IPS-15b (cell line): Measurements from ENCODE around the gene AP1M1.
"Not testable (repeated sequence)": the region's sequence is repeated elsewhere in the genome, so short reads cannot be mapped to it uniquely, and the experiment has no call there.

Experiments
- H3K27me3 ChIP-seq: one replicate; pipeline ENCODE4 v1.6.1; 2013; ENCODE audit warnings: low read length; ENCODE audit not compliant: control insufficient read depth, insufficient read depth
- H3K36me3 ChIP-seq: one replicate; pipeline ENCODE4 v1.6.1; 2013; ENCODE audit warnings: low read length; ENCODE audit not compliant: control insufficient read depth, insufficient read depth
- H3K4me1 ChIP-seq: one replicate; pipeline ENCODE4 v1.6.1; 2013; ENCODE audit warnings: mild to moderate bottlenecking, low read length; ENCODE audit not compliant: control insufficient read depth, insufficient read depth
- H3K4me3 ChIP-seq: one replicate; pipeline ENCODE4 v1.5.1; 2013; ENCODE audit warnings: low read depth, low read length
- H3K9ac ChIP-seq: one replicate; pipeline ENCODE4 v1.6.1; 2013; ENCODE audit warnings: low read depth, mild to moderate bottlenecking, low read length
- H3K9me3 ChIP-seq: one replicate; pipeline ENCODE4 v1.6.1; 2013; ENCODE audit warnings: mild to moderate bottlenecking, low read length; ENCODE audit not compliant: control insufficient read depth, insufficient read depth

Gene AP1M1

DNA sequence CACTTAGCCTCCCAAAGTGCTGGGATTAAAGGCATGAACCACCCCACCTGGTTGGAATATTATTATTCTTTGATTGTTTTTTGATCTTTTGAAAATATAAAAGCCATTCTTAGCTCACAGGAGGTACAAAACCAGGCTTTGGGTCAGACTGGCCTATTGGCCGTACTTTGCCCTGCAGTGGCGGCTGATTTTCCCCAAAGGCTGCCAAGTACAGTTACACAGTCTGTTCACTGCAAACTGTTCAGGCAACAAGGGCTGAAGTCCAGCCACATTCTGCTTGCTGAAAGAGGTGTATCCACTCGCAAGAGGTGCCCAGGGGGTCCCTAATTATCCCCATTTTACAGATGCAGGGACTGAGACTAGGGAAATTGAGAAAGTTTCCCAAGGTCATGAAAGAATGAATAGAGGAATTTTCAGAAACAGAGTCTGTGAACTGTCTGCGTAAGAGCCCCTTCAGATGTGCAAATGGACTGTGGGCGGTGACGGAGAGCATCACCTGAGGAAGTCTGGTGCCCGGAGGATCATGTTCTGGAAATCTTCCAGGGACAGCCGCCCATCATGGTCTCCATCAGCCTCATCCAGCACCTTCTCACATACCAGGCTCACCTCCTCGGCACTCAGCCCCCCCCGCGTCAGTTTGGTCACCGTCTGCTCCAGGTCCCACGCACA, 33.4 kb upstream of the AP1M1 start:
- H3K9ac ChIP-seq = no peak overlapping the region
- no peaks in the 10 kb centered on the region for H3K9me3 ChIP-seq
- no peaks in the 10 kb centered on the region for H3K27me3 ChIP-seq
- no peaks in the 10 kb centered on the region for H3K4me1 ChIP-seq
- no peaks in the 10 kb centered on the region for H3K36me3 ChIP-seq
- H3K4me3 ChIP-seq = no peak overlapping the region

DNA sequence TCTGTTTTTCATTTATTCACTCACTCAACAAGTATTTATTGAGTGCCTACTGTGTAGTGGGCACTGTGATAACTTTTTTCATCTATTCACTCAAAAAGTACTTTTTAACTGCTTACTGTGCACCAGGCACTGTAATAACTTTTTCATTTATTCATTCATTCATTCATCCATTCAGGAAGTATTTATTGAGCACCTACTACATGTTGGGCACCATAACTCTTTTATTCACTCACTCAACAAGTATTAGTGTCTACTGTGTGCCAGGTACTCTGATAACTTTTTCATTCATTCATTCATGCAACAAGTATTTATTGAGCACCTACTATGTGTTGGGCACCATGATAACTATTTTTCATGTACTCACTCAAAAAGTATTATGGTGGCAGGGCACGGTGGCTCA, 31.3 kb upstream of the AP1M1 start:
- H3K9me3 ChIP-seq = no peaks in the 10 kb centered on the region
- H3K36me3 ChIP-seq = no peaks in the 10 kb centered on the region
- no peaks in the 10 kb centered on the region for H3K4me1 ChIP-seq
- H3K4me3 ChIP-seq = no peak overlapping the region
- H3K27me3 ChIP-seq = no peaks in the 10 kb centered on the region
- H3K9ac ChIP-seq = no peak overlapping the region

DNA sequence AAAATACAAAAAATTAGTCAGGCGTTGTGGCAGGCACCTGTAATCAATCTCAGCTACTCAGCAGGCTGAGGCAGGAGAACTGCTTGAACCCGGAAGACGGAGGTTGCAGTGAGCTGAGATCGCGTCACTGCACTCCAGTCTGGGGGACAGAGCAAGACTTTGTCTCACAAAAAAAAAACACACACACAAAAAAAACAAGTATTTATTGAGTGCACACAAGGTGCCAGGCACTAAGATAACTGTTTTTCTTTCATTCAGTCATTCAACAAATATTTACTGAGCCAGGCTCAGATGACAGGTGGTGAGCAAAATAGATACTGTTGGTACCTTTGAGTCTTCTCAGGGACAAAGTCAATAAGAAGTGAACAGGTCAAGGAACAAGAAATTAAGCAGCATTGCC, 30.7 kb upstream of the AP1M1 start:
- no peak overlapping the region for H3K9ac ChIP-seq
- H3K36me3 ChIP-seq = no peaks in the 10 kb centered on the region
- H3K9me3 ChIP-seq = no peaks in the 10 kb centered on the region
- H3K27me3 ChIP-seq = no peaks in the 10 kb centered on the region
- H3K4me3 ChIP-seq = no peak overlapping the region
- no peaks in the 10 kb centered on the region for H3K4me1 ChIP-seq

DNA sequence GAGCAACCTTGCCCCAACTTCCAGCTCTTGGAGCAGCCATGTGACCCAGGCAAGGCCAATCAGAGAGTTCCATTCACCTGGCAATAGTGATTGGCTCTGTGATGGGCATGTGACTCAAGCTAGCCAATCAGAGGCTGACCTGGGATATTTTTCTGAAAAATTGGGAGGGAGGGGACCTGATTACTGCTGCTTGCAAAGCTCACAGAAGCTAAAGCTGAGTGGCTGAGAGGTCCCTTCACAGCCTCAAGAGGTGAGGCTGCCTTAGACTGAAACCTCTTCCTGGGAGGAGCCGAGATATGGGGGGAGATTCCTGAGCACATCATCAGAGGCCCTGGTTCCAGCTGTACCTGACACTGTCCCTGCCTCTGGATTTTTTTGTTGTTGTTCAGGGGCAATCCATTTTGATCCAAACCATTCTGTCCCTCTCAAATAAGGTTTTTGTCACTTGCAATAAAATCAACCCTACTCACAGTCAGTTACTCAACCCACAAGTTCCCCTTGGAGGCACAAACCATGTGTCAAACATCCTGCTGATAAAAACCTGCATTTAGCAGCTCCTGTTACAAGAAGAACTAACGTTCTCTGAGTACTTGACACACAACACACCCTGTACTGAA, 29.1 kb upstream of the AP1M1 start:
- H3K4me1 ChIP-seq = no peaks in the 10 kb centered on the region
- no peaks in the 10 kb centered on the region for H3K9me3 ChIP-seq
- H3K4me3 ChIP-seq = no peak overlapping the region
- no peaks in the 10 kb centered on the region for H3K36me3 ChIP-seq
- no peak overlapping the region for H3K9ac ChIP-seq
- H3K27me3 ChIP-seq = no peaks in the 10 kb centered on the region

DNA sequence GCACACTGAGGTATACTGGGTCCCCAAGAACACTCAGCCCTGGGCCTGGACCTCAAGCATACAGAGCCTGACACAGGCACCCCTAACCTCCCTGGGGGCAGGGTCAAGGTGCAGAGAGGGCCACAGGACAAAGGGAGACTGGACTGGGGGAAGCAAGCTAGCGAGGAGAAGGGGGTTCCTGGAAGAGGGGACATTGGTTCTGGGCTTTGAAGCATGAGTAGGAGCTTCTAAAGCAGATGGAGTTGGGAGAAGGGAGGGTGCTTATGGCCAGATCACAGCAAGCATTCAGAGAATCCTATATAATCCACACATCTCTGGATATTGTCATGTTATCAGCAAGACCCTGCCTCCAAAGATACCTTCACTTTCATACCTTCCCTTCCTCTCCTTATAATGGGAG, 27.6 kb upstream of the AP1M1 start:
- no peaks in the 10 kb centered on the region for H3K27me3 ChIP-seq
- H3K9me3 ChIP-seq = no peaks in the 10 kb centered on the region
- no peaks in the 10 kb centered on the region for H3K4me1 ChIP-seq
- no peak overlapping the region for H3K9ac ChIP-seq
- no peak overlapping the region for H3K4me3 ChIP-seq
- H3K36me3 ChIP-seq = no peaks in the 10 kb centered on the region

DNA sequence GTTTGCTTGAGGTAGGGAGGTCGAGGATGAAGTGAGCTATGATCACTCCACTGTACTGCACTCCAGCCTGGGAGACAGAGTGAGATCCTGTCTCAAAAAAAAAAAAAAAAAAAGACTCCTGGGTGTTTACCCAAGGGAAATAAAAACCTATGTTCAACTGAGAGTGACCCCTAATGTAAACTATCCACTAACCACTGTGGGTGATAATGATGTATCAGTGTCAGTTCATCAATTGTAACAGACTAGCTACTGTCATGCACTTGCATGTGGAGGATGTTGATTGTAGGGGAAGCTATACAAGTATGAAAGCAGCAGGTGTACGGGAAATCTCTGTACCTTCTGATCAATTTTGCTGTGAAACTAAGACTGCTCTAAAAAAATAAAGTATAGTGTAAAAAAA, 21.8 kb upstream of the AP1M1 start:
- no peaks in the 10 kb centered on the region for H3K27me3 ChIP-seq
- H3K4me1 ChIP-seq = no peaks in the 10 kb centered on the region
- no peaks in the 10 kb centered on the region for H3K36me3 ChIP-seq

DNA sequence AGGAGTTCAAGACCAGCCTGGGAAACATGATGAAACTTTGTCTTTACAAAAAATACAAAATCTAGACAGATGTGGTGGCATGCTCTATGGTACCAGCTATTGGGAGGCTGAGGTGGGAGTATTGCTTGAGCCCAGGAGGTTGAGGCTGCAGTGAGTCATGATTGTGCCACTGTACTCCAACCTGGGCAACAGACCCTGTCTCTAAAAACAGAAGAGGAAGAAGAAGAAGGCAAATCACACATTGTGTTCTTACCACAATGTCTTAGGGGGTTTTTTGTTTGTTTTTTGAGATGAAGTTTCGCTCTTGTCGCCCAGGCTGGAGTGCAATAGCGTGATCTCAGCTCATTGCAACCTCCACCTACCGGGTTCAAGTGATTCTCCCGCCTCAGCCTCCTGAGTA, 18.8 kb upstream of the AP1M1 start:
- not testable (repeated sequence) for H3K4me3 ChIP-seq, H3K36me3 ChIP-seq, H3K9me3 ChIP-seq, H3K27me3 ChIP-seq, H3K9ac ChIP-seq, H3K4me1 ChIP-seq

More for the DNA sequence above, 21.8 kb upstream of the AP1M1 start:
- Histone ChIP-seq H3K4me3 (no peak overlapping the region), H3K9me3 (no peaks in the 10 kb centered on the region), H3K9ac (no peak overlapping the region)

DNA sequence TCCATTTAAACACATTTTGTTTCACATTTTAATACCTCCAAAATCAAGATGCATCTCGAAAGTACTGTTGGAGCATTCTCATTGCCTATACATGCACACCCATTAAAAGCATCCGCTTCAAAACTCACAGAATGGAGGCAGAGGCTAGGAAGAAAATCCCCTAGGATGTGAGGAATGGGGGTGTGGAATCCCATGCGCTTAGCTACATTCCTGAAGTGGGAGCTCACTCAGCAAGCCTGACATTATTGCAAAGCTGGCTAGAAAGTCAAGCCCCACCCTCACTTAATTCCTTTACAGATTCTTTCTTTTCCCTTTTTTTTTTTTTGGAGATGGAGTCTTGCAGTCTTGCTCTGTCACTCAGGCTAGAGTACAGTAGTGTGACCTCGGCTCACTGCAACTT, 17.1 kb upstream of the AP1M1 start:
- H3K4me1 ChIP-seq = no peaks in the 10 kb centered on the region
- H3K9me3 ChIP-seq = no peaks in the 10 kb centered on the region
- no peaks in the 10 kb centered on the region for H3K27me3 ChIP-seq
- H3K9ac ChIP-seq = no peak overlapping the region
- H3K36me3 ChIP-seq = no peaks in the 10 kb centered on the region
- H3K4me3 ChIP-seq = no peak overlapping the region

DNA sequence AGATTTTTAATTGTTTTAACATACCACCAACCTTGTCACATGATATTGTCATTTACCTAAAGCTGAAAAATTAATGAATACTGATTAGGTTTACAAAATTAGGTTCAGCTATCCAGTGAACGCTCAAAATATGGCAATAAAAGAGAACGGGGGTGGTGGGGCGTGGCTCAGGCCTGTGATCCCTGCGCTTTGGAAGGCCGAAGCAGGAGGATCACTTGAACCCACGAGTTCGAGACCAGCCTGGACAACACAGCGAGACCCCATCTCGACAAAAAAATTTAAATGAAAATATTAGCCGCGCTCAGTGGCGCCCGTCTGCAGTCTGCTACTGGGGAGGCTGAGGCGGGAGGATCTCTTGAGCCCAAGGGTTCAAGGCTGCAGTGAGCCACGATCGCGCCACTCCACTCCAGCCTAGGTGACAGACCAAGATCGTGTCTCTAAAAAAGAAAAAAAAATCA, 13.0 kb upstream of the AP1M1 start:
- peaks cover 11% of the 10 kb centered on the region for H3K36me3 ChIP-seq
- H3K4me1 ChIP-seq = peaks cover 3% of the 10 kb centered on the region
- H3K27me3 ChIP-seq = no peaks in the 10 kb centered on the region
- no peak overlapping the region for H3K9ac ChIP-seq
- H3K9me3 ChIP-seq = no peaks in the 10 kb centered on the region
- peak overlapping the region; percentile 96 for H3K4me3 ChIP-seq

DNA sequence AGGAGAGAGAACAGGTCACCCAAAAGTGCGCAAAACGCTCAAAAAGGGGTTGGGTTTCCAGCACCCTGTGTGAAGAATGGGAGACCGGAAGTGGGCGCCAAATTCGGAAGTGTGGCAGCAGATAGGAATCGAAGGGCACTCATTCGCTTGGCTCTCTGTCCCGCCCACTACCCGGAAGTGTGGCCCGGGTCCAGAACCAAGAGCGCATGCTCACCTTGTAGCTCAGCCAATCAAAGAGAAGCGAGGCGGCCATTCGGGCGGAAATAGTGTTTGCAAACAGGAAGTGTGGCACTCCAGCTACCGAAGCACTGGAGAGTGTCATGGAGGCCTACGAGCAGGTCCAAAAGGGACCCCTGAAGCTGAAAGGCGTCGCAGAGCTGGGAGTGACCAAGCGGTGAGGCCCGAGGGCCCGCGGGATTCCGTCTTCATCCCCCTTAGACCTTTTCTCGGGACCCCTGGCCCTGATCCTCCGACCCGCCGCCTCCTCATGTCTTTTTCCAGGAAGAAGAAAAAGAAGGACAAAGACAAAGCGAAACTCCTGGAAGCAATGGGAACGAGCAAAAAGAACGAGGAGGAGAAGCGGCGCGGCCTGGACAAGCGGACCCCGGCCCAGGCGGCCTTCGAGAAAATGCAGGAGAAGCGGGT, 12.5 kb upstream of the AP1M1 start, which contains the start of gene FAM32A:
FAM32A (plus strand) TSS at position 288 of the 645 bp plus-strand sequence; CDS start at position 321, 33 bp downstream.
- Histone ChIP-seq H3K4me3 (peak within 1 kb of the TSS; percentile 96), H3K4me1 (peaks cover 3% of the 10 kb centered on the region), H3K9ac (peak within 1 kb of the TSS; percentile 96), H3K36me3 (peaks cover 14% of the 10 kb centered on the region), H3K9me3 (no peaks in the 10 kb centered on the region), H3K27me3 (no peaks in the 10 kb centered on the region)

DNA sequence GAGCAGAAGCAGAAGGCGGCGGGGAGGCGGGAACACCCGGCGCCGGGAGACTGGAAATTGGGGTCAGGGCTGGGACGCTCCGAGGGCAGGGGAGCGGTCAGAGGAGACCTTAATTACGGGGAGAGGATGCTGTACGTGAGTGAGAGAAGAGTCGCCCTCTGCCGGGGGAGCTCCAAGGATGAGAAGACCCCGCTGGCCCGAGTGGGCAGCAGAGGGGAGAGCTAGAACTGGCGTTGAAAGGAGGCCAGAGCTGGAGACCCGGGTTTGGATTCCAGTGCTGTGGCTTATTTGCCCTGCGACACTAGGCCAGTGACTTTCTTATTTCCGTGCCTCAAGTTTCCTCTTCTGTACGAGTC, 12.0 kb upstream of the AP1M1 start:
- Histone ChIP-seq H3K27me3 (no peaks in the 10 kb centered on the region), H3K4me3 (peak overlapping the region; percentile 96), H3K4me1 (peaks cover 3% of the 10 kb centered on the region), H3K9me3 (no peaks in the 10 kb centered on the region), H3K9ac (peak overlapping the region; percentile 96), H3K36me3 (peaks cover 19% of the 10 kb centered on the region)

DNA sequence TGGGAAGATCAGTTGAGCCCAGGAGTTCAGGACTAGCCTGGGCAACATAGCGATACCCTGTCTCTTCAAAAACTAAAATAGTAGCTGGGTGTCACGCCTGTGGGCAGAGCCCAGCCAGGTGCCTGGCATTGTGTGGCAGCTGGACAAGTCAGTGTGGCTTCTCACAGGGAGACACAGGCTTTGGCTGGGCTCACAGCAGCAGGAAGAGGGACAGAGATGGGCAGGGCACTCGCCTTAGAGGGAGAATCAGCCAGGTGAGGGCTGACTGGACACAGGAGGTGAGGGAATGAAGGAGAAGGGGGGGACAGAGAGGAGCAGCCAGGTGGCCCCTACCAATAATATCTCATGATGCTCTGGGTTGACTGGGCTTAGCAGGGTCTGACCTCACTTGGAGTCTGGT, 9.2 kb upstream of the AP1M1 start:
- Histone ChIP-seq H3K9ac (peak overlapping the region; percentile 12), H3K27me3 (no peaks in the 10 kb centered on the region), H3K4me1 (peaks cover 5% of the 10 kb centered on the region), H3K4me3 (no peak overlapping the region), H3K9me3 (no peaks in the 10 kb centered on the region), H3K36me3 (peaks cover 29% of the 10 kb centered on the region)
